DMS53 treated with DMSO at 0.1 percent for 48 hours (cell line): ENCODE measurements around the gene NOX5.
A peak's percentile ranks its signal among the peaks of the same experiment; 100 is the strongest.
"Not testable (repeated sequence)": the region's sequence is repeated elsewhere in the genome, so short reads cannot be mapped to it uniquely, and the experiment has no call there.

Source experiments
- DNase-seq: peaks from one replicate; lab custom pipeline; 2025; ENCODE audit not compliant: unreplicated experiment; lab: John Stamatoyannopoulos, UW

Gene NOX5

DNA sequence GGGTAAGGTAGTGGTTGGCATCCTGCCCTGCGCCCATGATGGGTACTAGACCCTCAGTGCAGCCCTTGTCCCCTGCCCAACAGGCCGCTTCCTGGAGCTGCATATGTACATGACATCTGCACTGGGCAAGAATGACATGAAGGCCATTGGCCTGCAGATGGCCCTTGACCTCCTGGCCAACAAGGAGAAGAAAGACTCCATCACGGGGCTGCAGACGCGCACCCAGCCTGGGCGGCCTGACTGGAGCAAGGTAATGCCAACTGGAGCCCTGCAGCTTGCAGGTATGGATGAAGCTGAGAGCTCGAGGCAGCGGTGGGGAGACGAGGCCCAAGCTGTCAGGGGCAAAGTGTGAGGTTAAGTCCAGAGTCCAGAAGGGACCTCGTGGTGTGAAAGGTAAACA lies 40.8 kb downstream of the NOX5 start:
- no peak for DNase-seq

DNA sequence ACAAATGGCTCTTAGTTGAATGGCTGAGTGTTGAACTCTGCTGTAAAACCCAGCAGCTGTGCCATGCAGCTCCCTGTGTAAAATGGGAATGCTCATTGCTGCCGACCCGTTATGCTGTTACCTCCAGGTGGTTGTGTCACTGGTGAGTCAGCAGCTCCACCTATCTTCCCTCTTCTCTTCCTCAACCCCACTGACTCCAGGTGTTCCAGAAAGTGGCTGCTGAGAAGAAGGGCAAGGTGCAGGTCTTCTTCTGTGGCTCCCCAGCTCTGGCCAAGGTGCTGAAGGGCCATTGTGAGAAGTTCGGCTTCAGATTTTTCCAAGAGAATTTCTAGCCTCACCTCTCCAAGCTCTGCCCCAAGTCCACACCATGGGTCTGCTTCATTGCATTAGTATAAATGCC lies 41.9 kb downstream of the NOX5 start:
- DNase-seq, result peak; percentile 22

DNA sequence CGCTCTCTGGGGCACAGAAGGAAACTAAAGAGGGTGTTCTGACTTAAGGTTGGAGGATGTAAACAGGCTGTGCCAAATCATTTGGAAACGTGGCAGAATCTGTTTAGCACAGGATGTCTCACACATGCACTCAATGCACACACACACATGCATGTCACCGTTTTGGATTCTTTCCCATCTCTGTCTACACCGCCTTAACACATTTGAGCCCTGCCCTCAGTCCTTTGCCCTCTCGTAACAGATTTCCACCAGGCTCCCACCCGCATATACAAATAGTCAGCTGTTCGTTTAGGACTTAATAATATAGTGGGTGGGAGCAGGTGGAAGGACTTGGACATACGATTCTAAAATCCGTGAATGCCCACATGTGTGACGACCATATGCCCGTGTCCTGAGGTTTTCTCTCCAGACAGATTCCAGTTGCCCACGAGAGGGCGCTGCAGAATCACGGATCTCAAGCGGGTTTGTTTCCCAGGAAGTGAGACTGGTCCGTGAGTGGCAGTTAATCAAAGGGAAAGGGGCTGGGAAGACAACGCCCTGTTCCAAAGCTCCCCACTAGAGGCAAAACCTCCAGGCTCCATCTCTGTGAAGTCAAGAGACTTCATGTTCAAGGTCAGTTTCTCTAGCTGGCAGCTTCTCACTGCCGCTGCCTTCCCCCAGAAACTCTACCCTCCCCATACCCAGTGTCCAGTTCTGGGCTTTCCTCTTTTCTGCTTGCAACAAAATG lies 44.5 kb downstream of the NOX5 start:
- peak; percentile 44 for DNase-seq

DNA sequence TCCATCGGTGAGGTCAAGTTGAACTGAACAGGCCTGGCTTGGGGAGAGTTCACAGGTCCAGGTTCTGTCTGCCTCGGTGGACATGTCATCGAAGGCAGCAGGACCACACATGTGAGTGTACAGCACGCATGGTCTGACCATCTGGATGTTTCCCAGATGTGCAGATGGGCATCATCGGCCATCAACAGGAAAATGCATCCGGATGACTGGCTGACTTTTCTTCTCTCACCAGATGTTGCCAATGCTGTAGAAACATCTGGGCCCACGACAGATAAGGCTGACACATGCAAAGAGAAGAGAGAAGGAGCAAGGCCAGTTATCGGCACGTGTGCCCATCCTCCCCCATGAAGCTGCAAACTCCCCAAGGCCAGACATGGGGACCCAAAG lies 45.1 kb downstream of the NOX5 start:
- DNase-seq, result no peak

DNA sequence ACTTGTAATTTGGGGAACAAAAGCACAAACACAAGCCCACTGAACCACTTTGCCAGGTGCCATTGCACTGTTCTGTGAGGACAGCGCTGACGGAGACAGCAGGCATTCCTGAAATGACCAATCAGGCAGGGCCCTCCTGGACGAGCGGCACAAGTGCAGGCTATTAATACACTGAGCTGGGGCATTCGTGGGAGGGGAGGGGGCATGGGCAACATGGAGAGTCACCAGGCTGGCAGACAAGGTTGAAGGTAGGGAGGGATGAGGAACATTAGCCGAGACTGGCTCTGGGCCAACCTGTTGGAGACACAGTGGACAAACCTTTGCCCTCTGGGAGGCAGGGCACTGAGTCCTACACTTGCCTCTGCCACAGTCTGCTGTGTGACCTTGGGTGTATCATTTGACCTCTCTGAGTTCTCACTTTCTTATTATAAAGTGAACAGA lies 45.6 kb downstream of the NOX5 start:
- DNase-seq, result no peak

DNA sequence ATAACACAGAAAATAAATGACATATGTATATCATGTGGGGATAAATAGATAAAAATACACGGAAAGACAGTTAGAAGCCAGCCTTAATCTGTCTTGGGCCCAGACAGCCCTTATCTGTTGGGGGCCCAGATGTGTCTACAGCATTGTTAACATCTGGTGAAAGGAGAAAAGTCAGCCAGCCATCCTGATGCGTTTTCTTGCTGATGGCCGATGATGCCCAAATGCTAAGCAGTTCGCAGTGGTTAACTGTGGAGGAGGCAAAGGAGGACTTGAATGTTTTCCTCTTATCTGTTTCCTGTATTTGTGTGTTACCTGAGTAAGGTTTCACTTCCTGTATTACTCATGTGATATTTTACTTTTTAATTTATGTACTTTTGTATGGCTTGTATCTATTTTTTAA lies 46.2 kb downstream of the NOX5 start:
- no peak for DNase-seq

DNA sequence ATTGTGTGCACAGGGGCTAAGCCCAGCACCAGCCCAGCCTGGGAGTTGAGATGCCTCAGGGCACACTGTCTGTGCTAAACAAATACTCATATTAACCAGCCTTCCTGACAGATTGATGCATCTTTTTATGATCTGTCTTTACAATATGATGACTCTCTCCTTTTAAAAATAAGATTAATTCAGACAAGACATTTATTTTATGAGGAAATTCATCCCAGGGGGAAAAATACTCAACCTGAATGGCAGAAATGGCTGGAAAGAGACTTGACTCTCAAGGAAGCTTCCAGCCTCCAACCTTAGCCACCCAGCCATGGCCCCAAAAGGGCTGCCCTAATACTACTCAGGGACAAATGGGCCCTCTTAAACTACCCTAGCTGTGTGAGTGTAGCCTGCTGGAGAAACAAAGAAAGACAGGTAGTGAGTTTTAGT lies 46.9 kb downstream of the NOX5 start:
- DNase-seq, result no peak

DNA sequence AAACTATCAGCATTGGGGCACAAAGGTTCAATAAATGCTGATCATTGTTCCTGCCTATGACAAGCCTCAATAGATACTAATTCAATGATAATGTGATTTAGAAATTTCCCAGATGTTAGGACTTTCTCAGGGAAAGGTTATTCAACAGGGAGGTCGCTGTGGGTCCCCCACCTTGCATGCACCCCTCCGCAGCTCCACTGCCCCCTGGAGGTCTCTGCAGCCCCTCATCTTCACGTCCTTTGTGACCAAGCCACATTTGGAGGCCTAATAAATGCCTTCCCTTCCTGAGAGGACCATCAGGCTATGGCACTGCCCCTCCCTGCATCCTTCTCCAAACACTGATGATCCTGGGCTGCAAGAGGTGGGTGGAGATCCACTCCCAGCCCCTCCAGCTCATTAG lies 50.2 kb downstream of the NOX5 start:
- DNase-seq, result no peak

DNA sequence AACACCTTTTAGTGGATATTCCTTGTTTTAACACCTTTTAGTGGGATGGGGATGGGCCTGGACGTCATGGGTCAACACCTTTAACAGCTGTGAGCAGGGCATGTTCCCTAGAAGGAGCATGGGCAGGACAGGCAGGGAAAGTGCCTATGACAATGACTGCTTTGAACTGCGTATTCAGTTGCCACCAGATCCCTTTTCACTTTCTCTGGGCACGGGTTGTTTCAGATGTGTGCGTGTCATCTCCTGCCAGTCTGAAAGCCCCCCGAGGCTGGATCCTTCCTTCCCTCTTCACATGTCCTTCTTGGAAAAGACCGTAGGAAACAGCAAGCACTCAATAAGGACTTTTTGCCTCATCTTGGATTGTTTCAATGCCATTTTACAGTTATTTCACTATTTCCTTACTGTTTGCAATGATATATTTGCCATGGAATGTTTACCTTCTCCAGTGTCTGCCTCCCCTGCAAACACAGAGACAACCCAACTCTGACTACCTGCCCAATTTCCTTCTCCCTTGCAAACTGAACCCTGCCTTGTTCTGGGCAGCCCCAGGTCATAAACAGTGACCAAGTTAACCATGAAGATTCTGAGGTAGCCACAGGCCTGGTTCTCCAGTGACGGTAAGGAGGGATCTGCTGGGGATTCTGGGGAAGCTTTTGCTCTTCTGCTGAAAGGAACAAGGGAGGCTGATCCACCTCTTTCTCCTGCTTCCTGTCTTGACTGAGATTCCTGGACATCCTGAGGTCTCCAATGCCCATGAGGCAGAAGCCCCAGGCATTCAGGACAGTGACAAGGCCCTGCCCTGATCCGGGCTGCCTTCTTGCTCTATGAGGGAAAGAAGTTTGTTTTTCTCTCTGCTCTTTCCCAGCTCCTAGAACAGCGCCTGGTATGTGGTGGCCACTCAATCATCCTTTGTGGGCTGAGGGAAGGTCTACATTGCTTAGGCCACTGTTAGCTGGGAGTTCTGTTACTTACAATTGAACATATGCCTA lies 51.8 kb downstream of the NOX5 start:
- DNase-seq, result no peak

DNA sequence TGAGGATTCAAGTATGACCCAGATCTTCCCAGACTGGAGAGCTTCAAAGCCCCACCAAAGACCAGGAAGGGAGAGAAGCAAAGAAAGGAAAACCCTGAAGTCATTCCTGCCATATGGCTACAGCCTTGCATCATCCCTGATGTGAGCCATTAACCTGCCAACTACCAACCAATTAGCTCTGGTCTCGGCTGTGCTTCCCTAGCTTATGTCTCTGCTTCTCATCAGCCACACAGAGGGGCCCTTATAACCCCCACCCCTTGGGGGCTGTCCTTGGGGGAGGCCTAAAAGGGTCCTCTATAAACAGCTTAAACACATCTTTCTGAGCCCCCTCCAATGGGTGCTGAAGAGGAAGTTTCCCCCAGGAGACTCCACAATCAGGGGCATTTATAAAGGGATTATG lies 52.8 kb downstream of the NOX5 start:
- no peak for DNase-seq

DNA sequence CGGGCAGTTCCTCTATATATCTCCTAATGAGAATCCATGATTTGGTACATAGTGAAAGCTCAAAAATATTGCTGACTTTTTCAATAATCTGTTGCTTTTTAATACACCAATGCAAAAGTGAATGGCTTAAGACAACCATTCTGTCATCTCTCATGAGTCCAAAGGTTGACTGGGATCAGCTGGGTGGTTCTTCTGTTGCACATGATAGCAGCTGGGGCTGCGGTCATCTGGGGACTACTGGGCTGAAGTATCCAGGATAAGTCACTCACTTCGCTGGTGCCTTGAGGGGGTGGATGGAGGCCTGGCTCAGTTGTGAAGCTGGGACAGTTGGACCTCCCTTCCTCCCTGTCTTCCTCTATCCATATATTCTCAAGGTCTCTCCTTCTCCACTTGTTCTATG lies 53.7 kb downstream of the NOX5 start:
- no peak for DNase-seq

DNA sequence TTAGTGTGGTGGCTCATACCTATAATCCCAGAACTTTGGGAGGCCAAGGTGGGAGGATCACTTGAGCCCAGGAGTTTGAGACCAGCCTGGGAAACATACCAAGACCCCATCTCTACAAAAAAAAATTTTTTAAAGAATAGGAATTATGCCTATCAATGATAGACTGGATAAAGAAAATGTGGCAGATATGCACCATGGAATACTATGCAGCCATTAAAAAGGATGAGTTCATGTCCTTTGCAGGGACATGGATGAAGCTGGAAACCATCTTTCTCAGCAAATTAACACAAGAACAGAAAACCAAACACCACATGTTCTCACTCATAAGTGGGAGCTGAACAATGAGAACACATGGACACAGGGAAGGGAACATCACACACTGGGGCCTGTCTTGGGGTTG lies 54.8 kb downstream of the NOX5 start:
- not testable (repeated sequence) for DNase-seq

DNA sequence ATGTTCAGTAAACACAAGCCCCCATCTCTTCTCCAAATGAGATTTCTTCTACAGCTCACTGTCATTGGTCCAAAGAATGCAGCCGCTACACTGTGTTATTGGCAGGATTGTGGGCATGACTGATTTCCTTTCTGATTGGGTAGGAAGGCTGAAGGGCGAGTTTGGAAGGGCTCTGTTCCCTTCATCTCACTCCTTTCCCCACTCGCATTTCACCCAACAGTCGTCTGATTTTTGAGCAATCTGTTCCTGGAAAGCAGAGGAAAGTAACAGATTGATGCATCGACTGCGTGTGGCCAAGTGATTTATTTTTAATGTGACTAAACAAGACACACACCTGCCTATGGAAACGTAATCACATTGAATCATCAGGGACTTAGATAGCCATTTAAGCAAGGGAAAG lies 55.5 kb downstream of the NOX5 start:
- no peak for DNase-seq

DNA sequence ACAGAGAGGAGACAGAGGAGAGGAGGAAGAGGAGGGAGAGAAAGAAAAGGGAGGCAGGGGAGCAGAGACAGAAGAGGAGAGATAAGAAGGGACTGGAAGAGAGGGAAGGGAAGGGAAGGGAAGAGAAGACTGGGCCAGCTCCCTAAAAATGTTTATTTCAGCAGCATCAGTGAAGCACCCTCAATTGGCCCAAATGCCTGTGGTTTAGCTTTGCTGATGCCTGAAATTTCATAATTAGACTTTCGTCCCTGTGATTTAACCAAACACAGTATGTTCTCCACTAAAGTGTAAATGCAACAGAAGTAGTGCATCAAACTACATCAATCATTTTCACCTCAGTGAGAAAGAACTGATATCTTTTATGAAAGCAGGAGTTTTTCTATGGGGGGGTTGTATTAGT lies 55.9 kb downstream of the NOX5 start:
- DNase-seq, result no peak

DNA sequence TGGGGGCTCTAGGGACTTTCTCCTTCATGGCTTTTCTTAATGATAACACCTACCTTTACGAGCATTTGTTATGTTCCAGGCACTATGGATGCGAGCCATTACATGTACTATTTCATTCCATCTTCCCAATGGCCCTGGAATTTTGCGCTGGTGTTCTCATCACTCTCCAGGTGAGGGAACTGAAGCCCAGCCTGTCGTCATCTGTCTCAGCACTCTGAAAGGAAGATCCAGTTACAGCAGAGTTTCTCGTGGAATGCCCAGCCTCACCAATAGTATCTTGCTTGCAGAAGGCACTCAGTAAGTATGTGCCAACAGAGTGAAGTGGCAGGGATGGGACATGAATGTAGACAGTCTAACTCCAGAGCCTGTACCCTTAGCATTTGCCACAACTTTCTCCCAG lies 56.8 kb downstream of the NOX5 start:
- DNase-seq, result no peak

DNA sequence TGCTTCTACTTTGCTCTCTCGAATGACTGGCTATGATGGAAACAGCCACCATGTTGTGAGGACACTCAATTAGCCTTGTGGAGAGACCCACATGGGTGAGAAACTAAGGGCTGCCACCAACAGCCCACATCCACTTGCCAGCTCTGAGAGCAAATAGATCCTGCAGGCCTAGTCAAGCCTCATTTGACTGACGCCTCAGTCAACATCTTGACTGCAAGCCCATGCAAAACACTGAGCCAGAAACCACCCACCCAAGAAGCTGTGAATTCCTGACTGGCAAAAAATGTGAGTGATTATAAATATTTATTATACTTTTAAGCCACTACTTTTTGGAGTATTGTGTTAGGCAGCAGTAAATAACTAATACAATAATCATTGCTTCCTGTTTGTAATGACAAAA lies 58.4 kb downstream of the NOX5 start:
- DNase-seq, result no peak

DNA sequence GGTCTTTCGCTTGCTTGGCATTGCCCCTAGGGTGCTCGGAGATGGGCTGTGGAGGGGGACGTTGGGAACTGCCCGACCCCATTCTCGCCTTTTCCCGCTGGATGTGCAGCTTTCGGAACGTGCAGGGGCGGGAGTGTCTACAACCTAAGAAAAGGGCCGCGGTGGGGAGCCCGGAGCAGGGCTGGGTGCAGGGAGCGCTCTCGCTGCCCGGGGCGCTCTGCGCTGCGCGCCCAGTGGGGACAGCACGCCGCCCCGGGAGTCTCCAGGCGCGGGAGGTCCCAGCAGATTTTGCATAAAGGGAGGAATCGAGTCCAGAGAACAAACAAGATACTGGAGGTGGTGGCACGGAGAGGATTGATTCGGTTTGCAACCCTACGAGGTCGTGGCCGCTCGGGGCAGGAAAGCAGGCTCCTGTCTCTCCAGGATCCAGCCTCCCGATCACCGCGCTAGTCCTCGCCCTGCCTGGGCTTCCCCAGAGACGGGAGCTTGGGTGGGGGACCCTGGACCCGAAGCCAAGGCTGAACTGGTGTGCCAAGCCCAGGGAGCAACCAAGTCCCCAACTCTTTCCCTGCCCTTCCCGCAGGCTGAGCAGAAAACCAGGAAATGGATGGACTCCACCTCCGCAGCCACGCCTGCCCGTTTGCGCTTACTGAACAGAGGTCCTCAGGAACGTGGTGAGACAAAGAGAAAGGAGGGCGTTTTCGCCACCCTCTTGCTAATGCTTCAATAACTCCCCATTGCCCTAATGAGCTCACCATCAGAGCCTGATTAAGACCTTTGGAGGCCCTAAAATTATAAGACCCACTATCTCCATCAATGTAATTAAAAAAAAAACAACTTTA lies 59.7 kb downstream of the NOX5 start:
- peak; percentile 33 for DNase-seq

DNA sequence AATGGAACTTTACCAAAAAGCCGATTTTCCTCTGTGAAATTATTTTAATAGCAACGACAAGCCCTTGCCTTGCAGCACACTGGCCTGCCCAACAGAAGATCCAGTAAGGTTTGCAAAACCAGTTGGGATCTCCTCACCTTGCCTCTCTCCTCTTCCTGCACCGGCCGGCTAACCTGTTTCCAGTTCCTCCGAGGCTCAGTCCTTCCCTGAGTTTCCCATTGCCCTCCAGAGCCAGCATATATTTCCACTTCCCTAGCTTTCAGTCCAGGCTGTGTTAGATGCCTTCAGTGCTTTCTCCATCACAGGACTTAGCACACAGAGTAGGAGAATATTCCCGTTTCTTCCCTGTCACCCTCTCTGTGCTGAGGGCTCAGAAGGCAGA lies 60.3 kb downstream of the NOX5 start:
- no peak for DNase-seq

DNA sequence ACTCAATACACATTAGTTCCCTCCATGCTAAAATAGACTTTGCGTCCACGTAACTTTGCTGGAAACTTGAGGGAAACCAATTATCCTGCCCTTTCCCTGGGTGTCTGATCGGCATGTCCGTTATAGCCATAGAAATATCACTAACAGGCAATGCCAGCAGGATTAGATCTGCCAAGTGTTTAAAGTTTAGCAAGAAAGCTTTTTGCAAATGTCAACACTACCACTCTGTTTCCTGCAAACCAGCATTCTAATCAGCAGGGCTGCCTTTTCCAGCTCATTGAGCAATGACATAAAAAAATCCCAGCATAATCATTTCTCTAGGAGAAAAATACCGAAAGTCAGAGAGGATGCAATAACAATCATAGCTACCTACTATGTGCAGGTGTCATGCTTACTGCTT lies 60.9 kb downstream of the NOX5 start:
- no peak for DNase-seq

DNA sequence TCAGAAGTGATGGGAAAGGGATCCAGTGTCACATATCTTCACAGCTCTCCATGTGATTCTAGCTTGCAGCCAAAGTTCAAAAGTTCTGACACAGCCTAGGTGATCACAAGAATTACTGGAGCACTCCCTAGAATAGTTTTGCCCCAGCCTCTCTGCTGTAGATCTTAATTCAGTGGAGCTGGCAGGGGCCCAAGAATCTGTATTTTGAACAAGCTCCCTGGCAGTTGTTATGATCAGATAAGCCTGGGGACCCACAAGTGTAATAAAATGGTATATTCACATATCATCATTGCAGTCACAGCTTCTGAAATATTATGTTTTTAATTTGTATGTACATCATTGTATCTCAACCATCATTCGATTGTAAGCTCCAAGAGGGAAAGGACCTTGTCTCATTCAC lies 62.3 kb downstream of the NOX5 start:
- DNase-seq, result no peak

DNA sequence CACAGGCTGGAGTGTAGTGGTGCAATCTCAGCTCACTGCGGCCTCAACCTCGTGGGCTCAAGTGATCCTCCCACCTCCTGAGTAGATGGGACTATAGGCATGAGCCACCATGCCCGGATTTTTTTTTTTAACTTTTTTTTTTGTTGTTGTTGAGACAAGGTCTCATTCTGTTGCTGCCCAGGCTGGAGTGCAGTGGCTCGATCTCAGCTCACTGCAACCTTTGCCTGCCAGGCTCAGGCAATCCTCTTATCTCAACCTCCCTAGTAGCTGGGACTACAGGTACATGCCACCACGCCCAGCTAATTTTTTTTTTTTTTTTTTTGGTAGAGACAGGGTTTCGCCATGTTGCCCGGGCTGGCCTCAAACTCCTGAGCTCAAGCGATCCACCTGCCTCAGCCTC lies 64.1 kb downstream of the NOX5 start:
- no peak for DNase-seq
